Kasumi-1 (cell line): ENCODE measurements around the gene HYCC2.
"Not testable (repeated sequence)": the region's sequence is repeated elsewhere in the genome, so short reads cannot be mapped to it uniquely, and the experiment has no call there.

Experiments
- DNase-seq, 2 experiments: peaks; one replicate each; lab custom pipeline; 2025; lab: John Stamatoyannopoulos, UW

HYCC2 gene

GRCh38 chr2:201071479-201072200, at the start of gene HYCC2, which contains the start of gene NDUFB3:
Gene HYCC2, minus strand, starts transcription at chr2:201071671. Its CDS starts 47,662 bp downstream, at chr2:201024009.
Gene NDUFB3, plus strand, starts transcription at chr2:201072001. Its CDS starts 6,882 bp downstream, at chr2:201078883.
- DNase-seq, result peak; percentile 99

- peak; percentile 81 to 88 for DNase-seq
Observed at GRCh38 chr2:201118961-201119854, 47.7 kb upstream of the HYCC2 start.

- DNase-seq, result peak; percentile 97 to 99
Observed at GRCh38 chr2:201118121-201118960, 46.9 kb upstream of the HYCC2 start.

GRCh38 chr2:201117735-201118094, 46.2 kb upstream of the HYCC2 start:
- not testable (repeated sequence) for DNase-seq

DNA sequence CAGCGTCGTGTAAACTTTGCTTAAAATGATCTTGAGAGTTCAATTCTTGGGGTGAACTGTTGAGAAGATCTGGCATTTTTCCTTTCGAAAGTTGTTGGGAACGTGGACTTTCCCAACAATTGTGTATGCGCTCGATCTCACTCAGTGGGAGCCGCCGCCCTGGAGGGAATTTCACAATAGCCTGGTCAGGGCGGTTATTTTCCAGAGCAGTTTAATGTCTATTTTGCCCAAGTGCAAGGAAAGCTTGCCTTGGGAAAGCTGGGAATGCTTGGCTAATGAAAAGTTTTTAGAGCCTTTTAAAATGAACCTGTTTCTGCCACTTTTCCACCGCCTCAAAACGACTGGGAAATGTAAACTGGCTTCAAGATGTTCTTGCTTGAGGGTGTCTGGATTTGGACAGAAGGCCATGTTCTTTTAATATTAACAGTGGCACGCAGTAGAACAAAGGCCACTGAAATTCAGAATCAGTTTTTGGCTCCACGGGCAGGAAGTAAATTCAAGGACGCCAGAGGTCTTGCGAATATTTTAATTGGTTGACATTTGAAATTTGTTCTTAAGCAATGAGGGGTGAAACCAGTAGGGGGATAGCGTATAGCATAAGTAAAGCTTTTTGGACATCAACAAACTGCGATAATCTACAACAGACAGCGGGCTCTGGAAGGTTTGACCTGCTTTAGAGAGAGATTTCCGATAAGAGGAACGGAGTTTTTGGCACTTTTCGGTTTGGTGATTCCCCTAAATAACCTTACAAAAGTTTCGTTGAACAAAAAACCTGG, 45.7 kb upstream of the HYCC2 start:
- DNase-seq, result peak; percentile 92 to 96

- DNase-seq, result peak; percentile 74 to 81
Observed at GRCh38 chr2:201116115-201116958, 44.9 kb upstream of the HYCC2 start, which contains the start of gene CFLAR. Gene CFLAR, plus strand, starts transcription at chr2:201116164. Its CDS starts 13,702 bp downstream, at chr2:201129866.

GRCh38 chr2:201114846-201115245, 43.4 kb upstream of the HYCC2 start:
- no peak for DNase-seq

DNA sequence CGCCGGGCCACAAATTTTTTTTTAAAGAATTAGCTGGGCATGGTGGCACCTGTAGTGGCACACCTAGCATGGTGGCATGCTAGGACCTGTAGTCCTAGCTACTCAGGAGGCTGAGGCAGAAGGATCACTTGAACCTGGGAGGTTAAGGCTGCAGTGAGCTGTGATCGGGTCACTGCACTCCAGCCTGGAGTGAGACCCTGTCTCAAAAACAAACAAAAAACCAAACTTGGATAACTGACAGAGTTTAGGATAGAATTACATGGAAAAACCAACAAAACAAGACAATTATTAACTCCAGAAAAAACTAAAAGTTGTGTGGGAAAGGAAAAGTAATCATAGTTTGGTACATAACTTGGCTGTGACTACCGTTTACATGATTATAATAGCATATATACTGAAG, 42.9 kb upstream of the HYCC2 start:
- DNase-seq, result no peak

- no peak for DNase-seq
Observed at GRCh38 chr2:201111096-201111495, 39.6 kb upstream of the HYCC2 start.

GRCh38 chr2:201110615-201111014, 39.1 kb upstream of the HYCC2 start:
- DNase-seq, result no peak

DNA sequence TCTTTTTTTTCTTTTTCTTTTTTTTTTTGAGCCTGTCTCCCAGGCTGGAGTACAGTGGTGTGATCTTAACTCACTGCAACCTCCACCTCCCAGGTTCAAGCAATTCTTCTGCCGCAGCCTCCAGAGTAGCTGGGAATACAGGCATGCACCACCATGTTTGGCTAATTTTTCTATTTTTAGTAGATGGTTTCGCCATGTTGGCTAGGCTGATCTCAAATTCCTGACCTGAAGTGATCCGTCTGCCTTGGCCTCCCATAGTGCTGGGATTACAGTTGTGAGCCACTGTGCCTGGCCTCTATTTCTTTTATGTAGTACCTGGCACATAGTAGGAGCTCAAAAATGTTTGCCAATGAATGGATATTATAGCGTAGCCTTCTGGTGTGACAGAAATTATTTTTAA, 37.7 kb upstream of the HYCC2 start:
- no peak for DNase-seq

- DNase-seq, result no peak
Observed at GRCh38 chr2:201108341-201108740, 36.9 kb upstream of the HYCC2 start.

DNA sequence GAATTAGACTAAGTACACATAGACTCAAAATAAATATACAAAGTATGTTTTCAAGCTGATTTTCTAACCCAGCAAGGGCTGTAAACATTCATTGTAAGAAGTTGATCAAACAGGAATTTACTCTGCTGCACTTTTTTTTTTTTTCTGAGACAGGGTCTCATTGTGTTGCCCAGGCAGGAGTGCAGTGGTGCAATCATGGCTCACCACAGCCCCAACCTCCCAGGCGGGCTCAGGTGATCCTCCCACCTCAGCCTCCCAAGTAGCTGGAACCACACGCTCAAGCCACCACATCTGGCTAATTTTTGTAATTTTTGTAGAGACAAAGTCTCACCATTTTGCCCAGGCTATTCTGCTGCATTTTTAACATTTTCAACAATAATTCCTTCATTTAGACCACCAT, 36.2 kb upstream of the HYCC2 start:
- no peak for DNase-seq

- DNase-seq, result no peak
Observed at GRCh38 chr2:201105759-201106158, 34.3 kb upstream of the HYCC2 start.

DNA sequence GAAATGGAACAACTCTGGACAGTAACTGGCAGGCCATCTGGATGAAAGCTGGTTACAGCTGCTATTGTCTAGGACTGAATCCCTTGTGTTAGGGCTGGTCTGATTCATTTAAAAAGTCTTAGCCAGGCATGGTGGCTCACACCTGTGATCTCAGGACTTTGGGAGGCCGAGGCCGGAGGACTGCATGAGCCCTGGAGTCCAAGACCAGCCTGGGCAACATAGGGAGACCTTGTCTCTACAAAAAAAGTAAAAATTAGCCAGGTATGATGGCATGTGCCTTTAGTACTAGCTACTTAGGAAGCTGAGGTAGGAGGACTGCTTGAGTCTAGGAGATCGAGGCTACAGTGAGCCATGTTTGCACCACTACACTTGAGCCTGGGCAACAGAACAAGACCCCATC, 29.0 kb upstream of the HYCC2 start:
- no peak for DNase-seq

- no peak for DNase-seq
Observed at GRCh38 chr2:201093573-201093972, 22.1 kb upstream of the HYCC2 start.

DNA sequence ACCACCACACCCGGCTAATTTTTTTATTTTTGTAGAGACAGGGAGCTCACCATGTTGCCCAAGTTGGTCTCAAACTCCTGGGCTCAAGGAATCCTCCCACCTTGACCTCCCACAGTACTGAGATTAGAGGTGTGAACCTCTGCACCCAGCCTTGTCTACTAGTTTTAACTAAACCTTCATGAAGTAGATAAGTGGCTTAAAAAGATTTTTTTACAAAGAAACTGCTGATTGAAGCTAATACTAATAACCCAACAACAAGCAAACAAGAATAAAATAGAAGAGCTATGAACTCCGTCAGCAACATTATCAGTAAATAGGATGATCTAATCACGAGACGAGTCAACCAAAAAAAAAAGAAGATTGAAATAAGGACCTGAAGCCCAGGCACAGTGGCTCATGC, 19.1 kb upstream of the HYCC2 start:
- no peak for DNase-seq

GRCh38 chr2:201084863-201085262, 13.4 kb upstream of the HYCC2 start:
- no peak for DNase-seq

- DNase-seq, result no peak
Observed at GRCh38 chr2:201074996-201075395, 3.5 kb upstream of the HYCC2 start.

DNA sequence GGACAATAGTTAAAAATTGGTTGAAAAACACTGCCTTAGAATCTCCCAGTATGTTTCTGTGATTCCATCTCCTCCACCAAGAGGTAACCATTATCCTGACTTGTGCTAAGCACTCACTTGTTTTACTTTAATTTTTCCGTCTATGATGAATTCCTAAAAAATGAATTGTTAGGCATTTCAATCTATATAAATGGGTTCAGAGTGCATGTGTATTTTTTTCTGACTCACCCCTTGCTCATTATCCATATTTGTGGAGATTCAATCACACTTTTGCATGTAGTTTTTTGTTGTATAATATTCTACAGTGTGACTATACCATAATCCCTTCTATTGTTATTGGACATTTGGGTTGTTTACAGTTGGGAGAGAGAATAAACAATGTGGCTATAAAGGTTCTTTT, 1.6 kb upstream of the HYCC2 start:
- no peak for DNase-seq

- no peak for DNase-seq
Observed at GRCh38 chr2:201072201-201072530, 695 bp upstream of the HYCC2 start.
